HTERT RPE-1 (cell line): Measurements from ENCODE around the gene MACF1.
"Not testable (repeated sequence)": the region's sequence is repeated elsewhere in the genome, so short reads cannot be mapped to it uniquely, and the experiment has no call there.

Source experiments
- in situ Hi-C: fragments of 300-500 bp; cut with MboI; formaldehyde crosslinking; loops from 4 replicates; pipeline ENCODE4 v1.14.3; 2020; ENCODE audit warnings: low sequenced_read_pairs

MACF1 gene

DNA sequence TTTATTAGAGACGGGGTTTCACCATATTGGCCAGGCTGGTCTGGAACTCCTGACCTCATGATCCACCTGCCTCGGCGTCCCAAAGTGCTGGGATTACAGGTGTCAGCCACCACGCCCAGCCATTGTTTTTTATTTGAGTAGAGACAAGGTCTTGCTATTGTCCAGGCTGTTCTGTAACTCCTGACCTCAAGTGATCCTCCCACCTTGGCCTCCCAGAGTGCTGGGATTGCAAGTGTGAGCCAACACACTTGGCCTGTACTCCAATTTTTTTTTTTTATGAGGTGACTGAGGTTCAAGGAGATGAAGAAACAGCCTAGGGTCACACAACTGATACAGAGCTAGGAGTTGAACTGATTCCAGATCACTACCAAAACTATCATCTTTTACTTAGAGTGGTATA lies 245.5 kb downstream of the MACF1 start:
- in situ Hi-C loops: not testable (repeated sequence)

DNA sequence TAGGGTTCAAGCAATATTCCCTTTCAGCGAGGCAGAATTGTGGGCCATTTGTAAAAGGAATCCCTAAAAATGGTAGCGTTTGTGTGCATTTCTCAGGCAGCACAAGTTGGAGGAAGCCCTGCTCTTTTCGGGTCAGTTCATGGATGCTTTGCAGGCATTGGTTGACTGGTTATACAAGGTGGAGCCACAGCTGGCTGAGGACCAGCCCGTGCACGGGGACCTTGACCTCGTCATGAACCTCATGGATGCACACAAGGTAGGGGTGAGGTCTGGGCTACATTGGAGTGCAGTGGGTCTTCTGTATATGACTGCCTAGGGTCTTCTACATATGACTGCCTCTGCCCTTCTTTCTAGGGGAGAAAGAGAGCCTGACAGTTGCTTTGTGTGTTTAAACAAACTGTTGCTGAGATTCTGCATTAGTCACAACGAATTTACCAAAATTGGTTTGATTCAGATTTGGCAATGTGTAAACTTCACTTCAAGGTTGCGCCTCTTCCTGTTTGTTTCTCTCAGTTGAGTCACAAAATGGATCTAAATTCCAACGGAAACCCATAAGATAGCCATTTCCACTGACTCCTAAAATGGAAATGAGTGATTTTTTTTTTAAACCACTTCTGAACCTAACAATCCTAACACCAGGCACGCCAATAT lies 246.6 kb downstream of the MACF1 start:
- in situ Hi-C loops: no loop called here

DNA sequence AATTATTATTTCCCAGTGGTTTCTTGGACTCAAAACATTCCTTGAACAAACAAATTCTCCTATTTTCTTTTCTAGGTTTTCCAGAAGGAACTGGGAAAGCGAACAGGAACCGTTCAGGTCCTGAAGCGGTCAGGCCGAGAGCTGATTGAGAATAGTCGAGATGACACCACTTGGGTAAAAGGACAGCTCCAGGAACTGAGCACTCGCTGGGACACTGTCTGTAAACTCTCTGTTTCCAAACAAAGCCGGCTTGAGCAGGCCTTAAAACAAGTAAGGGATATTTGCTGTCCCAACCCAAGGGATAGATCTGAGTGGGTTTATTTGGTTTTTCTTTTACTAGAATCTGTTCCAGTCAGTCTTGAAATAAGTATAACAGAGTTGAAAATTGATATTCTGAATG lies 247.6 kb downstream of the MACF1 start:
- in situ Hi-C loops: no loop called here

DNA sequence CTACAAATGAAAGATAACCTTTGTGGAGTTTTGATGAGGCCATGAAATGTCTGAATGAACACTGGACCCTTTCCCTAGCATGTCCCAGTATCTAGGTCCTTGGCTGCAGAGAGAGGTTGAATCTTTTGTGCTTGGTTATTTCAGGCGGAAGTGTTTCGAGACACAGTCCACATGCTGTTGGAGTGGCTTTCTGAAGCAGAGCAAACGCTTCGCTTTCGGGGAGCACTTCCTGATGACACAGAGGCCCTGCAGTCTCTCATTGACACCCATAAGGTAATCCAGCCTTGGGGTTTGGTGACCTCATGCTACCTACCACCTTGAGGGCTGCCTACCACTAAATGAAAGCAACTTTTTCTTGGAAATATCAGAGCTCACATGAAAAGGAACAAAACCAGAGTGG lies 248.0 kb downstream of the MACF1 start:
- in situ Hi-C loops: no loop called here

DNA sequence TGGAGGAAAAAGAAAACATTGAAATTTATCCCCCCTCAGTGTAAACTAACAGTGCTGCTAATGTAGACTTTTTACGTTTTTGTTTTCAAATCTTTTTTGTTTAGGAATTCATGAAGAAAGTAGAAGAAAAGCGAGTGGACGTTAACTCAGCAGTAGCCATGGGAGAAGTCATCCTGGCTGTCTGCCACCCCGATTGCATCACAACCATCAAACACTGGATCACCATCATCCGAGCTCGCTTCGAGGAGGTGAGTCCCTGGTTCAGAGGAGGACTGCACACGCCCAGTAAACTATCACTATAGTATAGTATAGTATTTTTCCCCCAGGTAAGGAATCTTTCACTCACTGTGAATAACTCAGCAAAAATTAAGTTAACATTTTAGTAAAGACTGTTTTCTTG lies 249.1 kb downstream of the MACF1 start:
- in situ Hi-C loops: no loop called here

DNA sequence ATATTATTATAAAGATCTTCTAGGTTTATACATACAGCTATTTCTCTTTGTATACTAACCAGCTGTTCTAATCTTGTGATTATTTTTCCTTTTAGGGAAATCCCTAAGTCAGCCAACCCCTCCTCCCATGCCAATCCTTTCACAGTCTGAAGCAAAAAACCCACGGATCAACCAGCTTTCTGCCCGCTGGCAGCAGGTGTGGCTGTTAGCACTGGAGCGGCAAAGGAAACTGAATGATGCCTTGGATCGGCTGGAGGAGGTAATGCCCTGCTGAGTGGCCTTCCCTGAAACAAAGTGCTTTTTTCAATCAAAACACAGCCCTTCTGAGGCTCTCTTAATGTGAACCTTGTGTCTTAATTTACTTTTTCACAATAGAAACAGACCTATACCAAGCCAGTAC lies 254.5 kb downstream of the MACF1 start:
- in situ Hi-C loops: no loop called here

DNA sequence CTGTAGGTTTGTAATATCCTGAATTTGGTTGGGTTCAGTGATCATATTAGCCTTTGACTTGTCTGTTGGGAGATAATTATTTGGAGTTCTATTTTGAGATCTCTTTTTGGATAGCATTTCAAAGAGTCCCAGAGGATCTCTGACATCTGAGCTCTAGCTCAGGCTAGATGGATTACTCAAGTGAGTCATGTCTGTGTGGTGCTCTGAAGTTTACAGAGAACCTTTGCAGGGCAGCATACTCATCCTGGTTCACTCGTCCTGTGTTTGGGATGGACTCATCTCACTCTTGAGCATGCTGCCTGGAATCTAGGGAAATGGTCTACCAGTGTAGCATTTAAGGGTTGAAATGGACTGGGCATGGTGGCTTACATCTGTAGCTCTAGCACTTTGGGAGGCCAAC lies 257.6 kb downstream of the MACF1 start:
- in situ Hi-C loops: no loop called here

DNA sequence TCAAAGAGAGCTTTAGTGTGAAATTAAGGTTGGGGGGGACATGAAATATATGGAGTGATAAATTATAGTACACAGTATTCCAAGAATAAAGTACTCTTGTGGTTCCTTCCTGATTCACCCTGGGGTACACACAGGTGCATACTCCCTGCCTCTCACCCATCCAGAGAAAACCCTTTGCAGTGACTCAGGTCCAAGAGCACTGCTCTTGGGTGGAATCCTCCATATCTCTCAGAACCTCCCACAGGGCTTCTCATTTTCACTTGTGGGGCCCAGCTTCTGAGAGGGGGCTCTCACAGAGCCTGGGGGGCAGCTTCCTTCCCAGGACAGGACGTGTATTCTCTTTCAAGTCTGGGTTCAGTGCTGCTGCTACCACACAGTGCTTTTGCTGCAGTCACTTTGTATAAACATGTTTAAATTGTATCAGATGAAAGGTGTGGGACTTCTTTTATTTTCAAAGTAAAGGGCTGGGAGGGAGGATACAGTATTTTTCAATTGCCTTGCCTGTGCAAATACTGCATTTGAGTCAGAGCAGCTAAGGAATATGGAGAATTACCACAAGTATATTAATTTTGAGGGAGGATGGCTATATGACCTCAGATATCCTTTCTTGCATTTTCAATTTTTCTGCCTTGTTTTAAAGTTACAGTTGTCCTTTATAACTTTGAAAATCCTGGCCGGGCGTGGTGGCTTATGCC lies 262.1 kb downstream of the MACF1 start:
- in situ Hi-C loops: no loop called here

DNA sequence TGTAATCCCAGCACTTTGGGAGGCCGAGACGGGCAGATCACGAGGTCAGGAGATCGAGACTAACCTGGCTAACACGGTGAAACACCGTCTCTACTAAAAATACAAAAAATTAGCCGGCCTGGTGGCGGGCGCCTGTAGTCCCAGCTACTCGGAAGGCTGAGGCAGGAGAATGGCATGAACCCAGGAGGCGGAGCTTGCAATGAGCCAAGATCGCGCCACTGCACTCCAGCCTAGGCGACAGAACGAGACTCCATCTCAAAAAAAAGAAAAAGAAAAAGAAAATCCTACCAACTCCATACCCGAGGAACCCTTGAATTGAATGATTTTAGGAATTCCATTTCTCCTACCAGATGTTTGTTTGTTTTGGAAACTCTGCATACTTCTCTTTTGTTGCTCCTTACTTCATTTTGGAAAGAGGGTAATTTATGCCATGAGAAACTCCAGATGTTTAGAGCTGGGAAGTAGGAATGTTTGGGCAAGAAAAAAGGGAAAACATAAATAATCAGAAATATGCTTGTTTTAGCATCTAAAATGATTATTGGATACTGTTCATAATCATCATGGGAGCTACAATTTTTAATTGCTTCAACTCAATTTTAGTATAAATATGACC lies 262.7 kb downstream of the MACF1 start:
- in situ Hi-C loops: not testable (repeated sequence)

DNA sequence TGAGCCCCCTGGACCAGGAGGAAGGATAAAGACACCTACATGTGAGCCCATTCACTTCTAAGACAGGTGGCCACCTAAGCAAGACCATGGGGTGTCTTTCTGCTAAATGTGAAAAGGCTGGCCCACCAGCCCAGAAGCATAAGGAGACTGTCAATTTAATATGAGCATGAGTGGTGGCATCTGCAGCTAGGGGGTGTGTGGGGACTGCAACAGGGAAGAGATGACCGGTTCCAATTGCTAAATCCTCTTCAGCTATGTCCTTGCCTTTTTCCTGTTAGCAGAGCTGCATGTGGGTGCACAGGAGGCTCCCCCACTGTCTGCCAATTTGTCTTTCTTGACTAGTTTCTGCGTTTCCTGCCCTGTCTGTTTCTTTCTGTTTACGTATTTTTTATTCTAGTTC lies 264.7 kb downstream of the MACF1 start:
- in situ Hi-C loops: no loop called here

DNA sequence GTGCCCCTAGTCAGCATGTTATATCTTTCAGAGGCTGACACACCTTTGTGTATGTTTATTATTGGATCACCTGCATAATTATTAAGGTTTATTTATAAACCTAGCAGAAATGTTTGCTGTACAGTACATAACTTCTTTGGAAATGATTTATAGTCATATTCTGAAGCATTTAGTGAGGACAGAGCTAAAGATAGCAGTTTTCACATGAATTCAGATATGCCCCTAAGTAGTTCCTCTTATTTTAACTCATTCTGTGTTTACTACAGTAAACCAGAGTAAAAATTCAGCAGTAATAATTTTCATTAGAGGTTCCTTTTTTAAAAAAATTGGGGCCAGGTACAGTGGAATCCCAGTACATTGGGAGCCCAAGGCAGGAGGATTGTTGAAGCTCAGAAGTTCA lies 265.5 kb downstream of the MACF1 start:
- in situ Hi-C loops: no loop called here

DNA sequence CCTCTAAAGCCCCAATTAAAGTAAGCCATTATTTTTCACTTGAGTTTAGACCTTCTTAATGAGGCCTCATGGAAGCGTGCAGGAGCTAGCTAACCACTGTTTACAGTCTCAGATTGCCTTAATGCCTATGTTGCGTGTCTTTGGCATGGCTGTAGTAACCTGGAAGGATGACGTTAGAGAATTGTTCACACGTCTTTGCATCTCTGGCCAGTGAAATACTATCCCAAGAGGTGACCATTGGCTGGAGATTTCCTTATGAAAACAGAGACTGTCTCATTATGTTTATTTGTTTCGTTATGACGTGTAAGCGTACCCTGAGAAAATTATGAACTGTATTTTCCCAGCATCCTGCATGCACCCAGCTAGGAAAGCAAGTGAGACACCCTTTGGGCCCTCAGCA lies 268.3 kb downstream of the MACF1 start:
- in situ Hi-C loops: no loop called here

DNA sequence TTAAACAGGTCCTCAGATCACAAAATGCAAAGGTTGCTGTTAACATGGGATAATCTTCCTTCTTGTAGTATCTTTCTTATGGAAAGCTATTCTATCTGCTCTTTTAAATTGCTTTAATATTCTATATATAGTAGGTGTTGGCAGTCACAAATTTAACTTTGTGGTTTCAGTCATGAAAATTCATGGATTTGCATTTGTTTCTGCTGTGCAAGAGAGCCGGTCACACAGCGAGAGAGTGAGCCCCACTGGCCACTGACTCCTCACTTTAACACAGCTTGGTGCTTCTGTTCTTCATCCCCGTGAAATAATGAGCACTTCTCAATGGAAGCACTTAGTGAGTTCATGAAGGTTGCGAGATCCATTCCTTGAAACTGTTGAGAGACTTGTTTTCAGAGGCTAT lies 268.8 kb downstream of the MACF1 start:
- in situ Hi-C loops: no loop called here

DNA sequence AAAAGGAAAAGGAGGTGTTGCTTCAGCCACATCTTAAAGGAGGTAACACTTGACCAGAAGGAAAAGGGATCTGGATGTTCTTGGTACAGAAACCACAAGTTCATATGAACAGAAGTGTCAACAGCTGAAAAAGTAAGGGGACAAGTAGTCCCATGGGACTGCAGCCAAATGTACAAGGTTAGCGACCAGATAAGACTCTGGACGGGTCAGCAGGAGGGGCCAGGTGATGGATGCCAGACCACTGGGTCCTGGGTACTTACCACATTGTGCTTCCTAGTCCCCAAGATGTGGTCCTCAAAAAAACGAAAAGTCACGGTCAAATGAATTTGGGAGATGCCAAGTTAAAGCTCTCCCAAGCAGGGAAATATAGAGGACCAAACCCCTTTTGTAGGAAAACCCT lies 270.3 kb downstream of the MACF1 start:
- in situ Hi-C loops: no loop called here

DNA sequence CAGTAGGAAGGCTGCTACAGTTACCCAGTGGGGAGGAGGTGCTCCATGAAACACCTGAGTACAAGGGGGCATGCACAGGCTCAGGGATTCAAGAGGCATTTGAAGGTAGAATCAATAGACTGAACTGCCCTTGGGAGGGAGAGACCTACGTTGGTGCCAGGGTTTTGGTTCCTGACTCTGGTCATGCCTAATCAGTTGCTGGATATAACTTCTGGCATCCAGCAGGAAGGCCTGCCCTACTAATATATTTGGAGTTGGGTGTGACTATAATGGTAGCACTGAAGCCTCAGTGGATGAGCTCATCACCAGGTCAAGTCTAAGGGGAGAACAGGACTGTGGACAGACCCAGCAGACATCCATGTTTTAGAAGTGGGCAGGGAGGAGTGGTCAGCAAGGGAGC lies 271.1 kb downstream of the MACF1 start:
- in situ Hi-C loops: not testable (repeated sequence)

DNA sequence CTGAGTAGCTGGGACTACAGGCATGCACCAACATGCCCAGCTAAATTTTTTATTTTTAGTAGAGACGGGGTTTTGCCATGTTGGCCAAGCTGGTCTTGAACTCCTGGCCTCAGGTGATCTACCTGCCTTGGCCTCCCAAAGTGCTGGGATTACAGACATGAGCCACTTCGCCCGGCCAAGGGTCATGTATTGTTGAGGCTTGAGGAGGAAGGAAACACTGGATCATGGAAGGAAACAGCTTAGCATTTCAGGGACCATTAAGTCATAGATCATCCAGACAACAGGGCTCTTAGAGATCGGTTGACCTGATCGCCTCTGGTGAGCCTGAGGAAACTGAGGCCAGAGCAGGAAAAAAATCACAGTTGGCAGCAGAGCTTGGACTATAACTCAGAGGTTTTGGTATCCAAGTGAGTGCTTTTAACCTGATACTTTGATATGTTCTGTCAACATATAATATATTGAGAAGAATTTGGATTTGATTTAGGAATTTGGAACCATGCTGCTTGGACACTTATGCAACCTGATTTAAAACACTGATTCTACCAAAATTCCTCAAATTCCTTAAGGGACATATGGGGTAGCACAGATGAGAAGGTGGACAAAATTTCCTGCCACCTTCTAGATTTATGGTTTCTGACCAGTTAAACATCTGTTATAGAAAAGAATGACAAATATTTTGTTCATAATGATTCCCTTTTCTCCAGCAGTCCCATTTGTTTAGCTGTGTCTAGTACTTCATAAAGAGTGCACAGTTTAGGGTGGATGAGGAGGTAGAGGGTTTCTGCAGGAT lies 273.8 kb downstream of the MACF1 start:
- in situ Hi-C loops: no loop called here

DNA sequence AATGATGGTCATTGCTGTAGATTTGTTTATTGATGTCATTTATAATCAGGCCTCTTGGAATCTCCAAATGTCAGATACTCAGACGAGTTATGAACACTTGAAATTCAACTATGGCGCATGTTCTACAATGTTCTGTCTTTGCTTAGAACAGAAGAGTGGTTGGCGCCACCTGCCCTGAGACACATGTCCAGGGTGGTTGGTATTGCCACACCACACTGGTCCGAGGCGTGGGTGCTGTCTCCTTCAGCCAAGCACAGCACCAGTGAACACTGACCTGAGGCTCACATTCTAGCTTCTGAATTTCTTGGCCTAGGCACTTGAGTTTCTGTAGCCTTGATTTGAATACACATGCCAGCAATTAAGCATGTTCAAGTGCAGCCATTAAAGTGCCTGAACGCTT lies 276.8 kb downstream of the MACF1 start:
- in situ Hi-C loops: no loop called here

DNA sequence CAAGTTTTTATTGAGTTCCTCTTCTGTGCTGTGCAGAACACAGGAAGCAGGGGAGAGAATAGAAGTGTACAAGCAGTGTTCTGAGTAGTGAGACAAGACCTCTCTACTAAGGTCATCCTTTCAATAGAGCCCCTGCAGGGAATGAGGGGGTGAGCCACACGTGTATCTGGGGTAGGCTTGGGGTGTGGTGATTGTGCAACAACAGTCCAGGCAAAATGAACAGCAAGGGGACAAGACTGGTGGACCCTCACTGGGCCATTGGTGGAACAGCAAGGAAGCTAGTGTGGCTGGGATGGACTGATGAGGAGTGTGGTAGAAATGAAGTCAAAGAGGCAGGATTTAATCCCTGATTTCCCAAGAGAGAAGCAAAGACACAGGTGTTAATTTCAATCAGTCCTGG lies 278.8 kb downstream of the MACF1 start:
- in situ Hi-C loops: no loop called here

DNA sequence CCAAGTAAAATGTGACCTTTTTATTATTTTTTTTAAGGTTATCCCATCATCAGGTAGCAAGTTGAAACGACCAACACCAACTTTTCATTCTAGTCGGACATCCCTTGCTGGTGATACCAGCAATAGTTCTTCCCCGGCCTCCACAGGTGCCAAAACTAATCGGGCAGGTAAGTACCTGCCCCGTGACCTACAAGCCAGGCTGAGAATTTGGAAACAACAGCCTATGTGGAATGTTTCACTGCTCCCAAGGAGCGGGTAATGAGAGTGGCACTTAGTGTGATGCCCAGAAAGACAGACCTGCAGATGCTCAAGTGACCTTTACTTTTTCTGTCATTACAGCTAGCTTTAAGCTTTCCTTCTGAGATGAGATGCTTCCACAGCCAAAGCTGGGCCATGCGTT lies 280.1 kb downstream of the MACF1 start:
- in situ Hi-C loops: no loop called here

DNA sequence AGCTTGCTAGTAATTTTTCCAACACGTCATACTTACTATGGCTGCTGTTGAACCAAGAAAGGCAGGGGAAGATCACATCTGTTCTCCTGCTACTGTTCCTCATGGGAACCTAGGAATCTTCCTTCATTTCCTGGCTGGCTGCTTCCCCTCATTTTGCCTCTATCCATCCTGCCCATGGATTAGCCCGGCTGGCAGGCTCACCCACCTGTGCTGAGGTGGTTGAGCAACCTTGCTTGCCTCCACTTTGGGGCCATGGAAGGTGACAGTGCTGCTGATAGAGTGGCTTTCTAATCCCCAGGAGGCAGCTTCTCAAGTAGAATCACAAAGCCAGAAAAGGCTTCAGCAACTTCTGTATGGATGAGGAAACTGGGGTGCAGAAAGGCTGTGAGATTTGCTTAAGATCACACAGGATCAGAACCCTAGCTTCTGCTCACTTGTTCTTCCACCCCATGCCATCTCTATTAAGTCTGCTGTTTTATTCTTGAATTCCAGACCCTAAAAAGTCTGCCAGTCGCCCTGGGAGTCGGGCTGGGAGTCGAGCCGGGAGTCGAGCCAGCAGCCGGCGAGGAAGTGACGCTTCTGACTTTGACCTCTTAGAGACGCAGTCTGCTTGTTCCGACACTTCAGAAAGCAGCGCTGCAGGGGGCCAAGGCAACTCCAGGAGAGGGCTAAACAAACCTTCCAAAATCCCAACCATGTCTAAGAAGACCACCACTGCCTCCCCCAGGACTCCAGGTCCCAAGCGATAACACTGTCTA lies 280.7 kb downstream of the MACF1 start:
- in situ Hi-C loops: no loop called here

DNA sequence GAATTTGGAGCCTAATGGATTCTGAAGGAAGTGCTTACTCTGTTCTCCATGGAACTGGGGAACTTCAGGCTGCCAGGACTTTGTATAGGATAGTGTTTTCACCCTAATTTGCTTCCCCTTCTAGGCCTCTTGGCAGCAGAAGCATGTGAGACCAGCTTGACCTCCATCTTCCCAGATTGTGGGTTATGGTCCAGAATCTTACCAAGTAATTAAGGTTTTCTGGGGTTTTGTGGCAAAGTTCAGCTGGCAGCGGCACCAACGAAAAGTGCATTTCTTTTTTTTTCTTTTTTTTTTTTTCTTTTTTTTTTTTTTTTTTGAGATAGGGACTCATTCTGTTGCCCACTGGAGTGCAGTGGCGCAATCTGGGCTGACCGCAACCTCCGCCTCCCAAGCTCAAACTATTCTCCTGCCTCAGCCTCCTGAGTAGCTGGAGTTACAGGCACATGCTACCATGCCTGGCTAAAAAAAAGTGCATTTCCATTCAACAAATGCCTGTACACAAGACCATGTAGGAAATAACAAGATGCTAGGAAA lies 283.6 kb downstream of the MACF1 start:
- in situ Hi-C loops: no loop called here
